Fibroblast of lung (primary cell): Measurements from ENCODE around the gene CDKAL1. TPM values are rescaled to one million over a fixed set of nuclear protein-coding genes. Genes with fewer than 3 reads are reported as not detected.

Experiments
- DNase-seq, 2 donors: peaks; one replicate each; pipeline versions ENCODE4 v3.0.0 to v3.0.0-alpha.2; 2010; ENCODE audit warnings: low read depth in 2 of 2
- H2AFZ ChIP-seq: 2 replicates; pipeline ENCODE4 v1.5.1; 2012; ENCODE audit warnings: low read length, control low read depth, inconsistent platforms
- H3K27ac ChIP-seq: 2 replicates; pipeline ENCODE4 v1.5.1; 2011; ENCODE audit warnings: low read length, control low read depth; ENCODE audit not compliant: insufficient read depth
- H3K27me3 ChIP-seq: 2 replicates; pipeline ENCODE4 v1.5.1; 2011; ENCODE audit warnings: mild to moderate bottlenecking, low read length; ENCODE audit not compliant: control insufficient read depth, insufficient read depth
- H3K36me3 ChIP-seq: 2 replicates; pipeline ENCODE4 v1.5.1; 2011; ENCODE audit warnings: low read length; ENCODE audit not compliant: control insufficient read depth, insufficient read depth
- H3K4me1 ChIP-seq: 2 replicates; pipeline ENCODE4 v1.5.1; 2011; ENCODE audit warnings: low read length; ENCODE audit not compliant: control insufficient read depth, insufficient read depth; ENCODE audit errors: extremely low read depth
- H3K4me2 ChIP-seq: 2 replicates; pipeline ENCODE4 v1.5.1; 2011; ENCODE audit warnings: low read length, control low read depth; ENCODE audit not compliant: insufficient read depth; ENCODE audit errors: extremely low read depth
- H3K4me3 ChIP-seq, 4 experiments: fragments of 200-600 bp in 1 of 4; sonication (generic) in 1 of 4; replicated peaks in 1 of 4; 2 replicates each; pipeline ENCODE4 v1.5.1; 2011 to 2016; ENCODE audit warnings: low read length in 4 of 4, low read depth in 3 of 4, mild to moderate bottlenecking in 3 of 4, control low read depth in 2 of 4, inconsistent platforms in 1 of 4, mixed read lengths in 1 of 4; ENCODE audit not compliant: insufficient read depth in 1 of 4; ENCODE audit errors: control extremely low read depth in 1 of 4
- H3K79me2 ChIP-seq: 2 replicates; pipeline ENCODE4 v1.5.1; 2012; ENCODE audit warnings: mild to moderate bottlenecking, low read length, inconsistent platforms; ENCODE audit not compliant: control insufficient read depth, insufficient read depth
- H3K9ac ChIP-seq: 2 replicates; pipeline ENCODE4 v1.5.1; 2011; ENCODE audit warnings: mild to moderate bottlenecking, low read length, control low read depth; ENCODE audit not compliant: insufficient read depth
- H3K9me3 ChIP-seq: 2 replicates; pipeline ENCODE4 v1.5.1; 2012; ENCODE audit warnings: low read depth, low read length; ENCODE audit not compliant: control insufficient read depth, insufficient read depth
- H4K20me1 ChIP-seq: 2 replicates; pipeline ENCODE4 v1.5.1; 2011; ENCODE audit warnings: low read length; ENCODE audit not compliant: control insufficient read depth, insufficient read depth; ENCODE audit errors: extremely low read depth
- EZH2 ChIP-seq: IDR thresholded peaks from 2 replicates; pipeline ENCODE4 v1.5.1; 2012; ENCODE audit warnings: low read length, control low read depth, mild to moderate bottlenecking; ENCODE audit errors: missing control alignments
- polyA plus RNA-seq, 2 donors: library from polyadenylated mRNA; depleted of rRNA in 1 of 2; stranded (reverse) in 1 of 2; unstranded in 1 of 2; fragments of >200 nt; gene quantifications; 2 replicates each; pipeline ENCODE4 v1.2.1, GENCODE V29; 2011 to 2012; ENCODE audit warnings: missing spikeins in 1 of 2
- total RNA-seq: library from RNA; depleted of rRNA; stranded (reverse); fragments of >200 nt; gene quantifications from 2 replicates; pipeline ENCODE4 v1.2.1, GENCODE V29; 2014
- TF ChIP-seq, protein P1 (sequence below), 2 donors: IDR thresholded peaks in 1 of 2; conservative IDR thresholded peaks in 1 of 2; 1 replicate in 1 of 2; 2 replicates in 1 of 2; pipeline ENCODE4 v1.5.1; 2011 to 2012; ENCODE audit warnings: low read length in 2 of 2, control low read depth in 1 of 2, inconsistent platforms in 1 of 2, low read depth in 1 of 2, mild to moderate bottlenecking in 1 of 2

Gene CDKAL1
- total and polyA plus RNA-seq, 2 donors (not counting 1 experiment from before 2014, with no cell fraction given): 7.4 to 15.0 TPM

- H3K4me1 ChIP-seq: no peaks in the 10 kb centered on the region
- H3K27me3 ChIP-seq: no peaks in the 10 kb centered on the region
- H3K9me3 ChIP-seq: no peaks in the 10 kb centered on the region
- H3K27ac ChIP-seq: no peak overlapping the region
- H3K4me3 ChIP-seq: no peak overlapping the region
- H4K20me1 ChIP-seq: no peaks in the 10 kb centered on the region
- no peak overlapping the region for H2AFZ ChIP-seq
- no peak for DNase-seq
- no peak overlapping the region for H3K9ac ChIP-seq
- H3K4me2 ChIP-seq: no peak overlapping the region
- H3K79me2 ChIP-seq: no peaks in the 10 kb centered on the region
- TF ChIP-seq, protein P1, sequence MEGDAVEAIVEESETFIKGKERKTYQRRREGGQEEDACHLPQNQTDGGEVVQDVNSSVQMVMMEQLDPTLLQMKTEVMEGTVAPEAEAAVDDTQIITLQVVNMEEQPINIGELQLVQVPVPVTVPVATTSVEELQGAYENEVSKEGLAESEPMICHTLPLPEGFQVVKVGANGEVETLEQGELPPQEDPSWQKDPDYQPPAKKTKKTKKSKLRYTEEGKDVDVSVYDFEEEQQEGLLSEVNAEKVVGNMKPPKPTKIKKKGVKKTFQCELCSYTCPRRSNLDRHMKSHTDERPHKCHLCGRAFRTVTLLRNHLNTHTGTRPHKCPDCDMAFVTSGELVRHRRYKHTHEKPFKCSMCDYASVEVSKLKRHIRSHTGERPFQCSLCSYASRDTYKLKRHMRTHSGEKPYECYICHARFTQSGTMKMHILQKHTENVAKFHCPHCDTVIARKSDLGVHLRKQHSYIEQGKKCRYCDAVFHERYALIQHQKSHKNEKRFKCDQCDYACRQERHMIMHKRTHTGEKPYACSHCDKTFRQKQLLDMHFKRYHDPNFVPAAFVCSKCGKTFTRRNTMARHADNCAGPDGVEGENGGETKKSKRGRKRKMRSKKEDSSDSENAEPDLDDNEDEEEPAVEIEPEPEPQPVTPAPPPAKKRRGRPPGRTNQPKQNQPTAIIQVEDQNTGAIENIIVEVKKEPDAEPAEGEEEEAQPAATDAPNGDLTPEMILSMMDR (conservative IDR thresholded peaks at IDR 0.05 in 1 of 2, IDR thresholded peaks at IDR 0.05 in 1 of 2; ENCODE audit: low read depth in 1 of 2, low read length in 2 of 2): no peak
- TF ChIP-seq EZH2: no peak
- H3K36me3 ChIP-seq: no peaks in the 10 kb centered on the region
Observed at GRCh38 chr6:20833881-20834515, 299.7 kb downstream of the CDKAL1 start.

GRCh38 chr6:20835315-20836010 lies 301.2 kb downstream of the CDKAL1 start:
- no peak overlapping the region for H3K27ac ChIP-seq
- H3K36me3 ChIP-seq: no peaks in the 10 kb centered on the region
- DNase-seq: no peak
- no peak overlapping the region for H3K4me3 ChIP-seq
- no peaks in the 10 kb centered on the region for H4K20me1 ChIP-seq
- no peaks in the 10 kb centered on the region for H3K9me3 ChIP-seq
- H2AFZ ChIP-seq: no peak overlapping the region
- H3K4me2 ChIP-seq: no peak overlapping the region
- TF ChIP-seq, protein P1 (conservative IDR thresholded peaks at IDR 0.05 in 1 of 2, IDR thresholded peaks at IDR 0.05 in 1 of 2; ENCODE audit: low read depth in 1 of 2, low read length in 2 of 2): no peak
- no peak for TF ChIP-seq EZH2
- H3K4me1 ChIP-seq: no peaks in the 10 kb centered on the region
- H3K9ac ChIP-seq: no peak overlapping the region
- H3K79me2 ChIP-seq: no peaks in the 10 kb centered on the region
- no peaks in the 10 kb centered on the region for H3K27me3 ChIP-seq

- no peaks in the 10 kb centered on the region for H4K20me1 ChIP-seq
- no peak overlapping the region for H2AFZ ChIP-seq
- H3K36me3 ChIP-seq: no peaks in the 10 kb centered on the region
- H3K4me2 ChIP-seq: no peak overlapping the region
- no peak for DNase-seq
- H3K79me2 ChIP-seq: no peaks in the 10 kb centered on the region
- H3K9ac ChIP-seq: no peak overlapping the region
- no peak overlapping the region for H3K27ac ChIP-seq
- no peaks in the 10 kb centered on the region for H3K27me3 ChIP-seq
- no peak overlapping the region for H3K4me3 ChIP-seq
- TF ChIP-seq, protein P1 (conservative IDR thresholded peaks at IDR 0.05 in 1 of 2, IDR thresholded peaks at IDR 0.05 in 1 of 2; ENCODE audit: low read depth in 1 of 2, low read length in 2 of 2): no peak
- no peak for TF ChIP-seq EZH2
- H3K4me1 ChIP-seq: no peaks in the 10 kb centered on the region
- H3K9me3 ChIP-seq: no peaks in the 10 kb centered on the region
Observed at GRCh38 chr6:20837189-20837588, 302.9 kb downstream of the CDKAL1 start.
